ENCODE results near the gene SMKR1. TPM values are rescaled to one million over a fixed set of nuclear protein-coding genes. Genes with fewer than 3 reads are reported as not detected.

Gene SMKR1
- not detected for total RNA-seq
- under 1 TPM in 2 of 3 donors, not detected in 1; 0.70 to 0.76 TPM for polyA plus RNA-seq
- long read RNA-seq, donor 1, result 0 reads
- long read RNA-seq, donor 2, partial matches to known transcripts, result 0 of 1 reads
- long read RNA-seq, donor 2, other reads (novel, unspliced or antisense), result 0 of 1 reads
- long read RNA-seq, donor 3, partial matches to known transcripts, result 0 of 1 reads
- long read RNA-seq, donor 3, other reads (novel, unspliced or antisense), result 0 of 1 reads
- long read RNA-seq, donor 4, result 0 reads
- long read RNA-seq, donor 5, result 0 reads
- long read RNA-seq, donor 6, result 0 reads
- long read RNA-seq, donor 7, result 0 reads
- long read RNA-seq, donor 8, result 0 reads
- long read RNA-seq, donor 9, result 0 reads
- long read RNA-seq, donor 10, partial matches to known transcripts, result 0 of 1 reads
- long read RNA-seq, donor 10, other reads (novel, unspliced or antisense), result 0 of 1 reads

- DNase-seq, result peak; percentile 88 to 94
- WGBS, 5 donors, result 5 to 16% (median 7%) methylated on average over 37 to 89 of the region's 89 CpGs
- TF ChIP-seq POLR2A (IDR thresholded peaks at IDR 0.05), result no peak
- TF ChIP-seq POLR2AphosphoS5 (IDR thresholded peaks at IDR 0.05), result no peak
- TF ChIP-seq CTCF (IDR thresholded peaks at IDR 0.05), result no peak
- TF ChIP-seq EP300 (IDR thresholded peaks at IDR 0.05), result no peak
- H3K36me3 ChIP-seq, result no peaks in the 10 kb centered on the region
- H3K4me1 ChIP-seq, result peaks cover 13 to 18% (median 14%) of the 10 kb centered on the region in 4 donors
- intact Hi-C loops (cut with DNase I; ENCODE audit: low total_unique reads), result no loop called here
- H3K4me3 ChIP-seq, result peak within 1 kb of the TSS; percentile 57 to 72 (median 62)
- peaks cover 0 to 17% (median 0%) of the 10 kb centered on the region in 3 donors for H3K27me3 ChIP-seq
- H3K27ac ChIP-seq, result peak within 1 kb of the TSS in 2 of 5 donors; percentile 2 to 55
- H3K9me3 ChIP-seq, result no peaks in the 10 kb centered on the region
Measured at GRCh38 chr7:129501760-129502707, at the start of gene SMKR1. TSS of gene SMKR1 (plus strand) at chr7:129502531. CDS start at chr7:129502825, 294 bp downstream.

GRCh38 chr7:129452589-129453231 is 49.6 kb upstream of the SMKR1 start:
- H3K4me1 ChIP-seq, result no peaks in the 10 kb centered on the region
- H3K9me3 ChIP-seq, result peaks cover 0 to 14% (median 10%) of the 10 kb centered on the region in 4 donors
- H3K27ac ChIP-seq, result no peak overlapping the region
- no peaks in the 10 kb centered on the region for H3K27me3 ChIP-seq
- 65 to 76% (median 69%) methylated on average over 2 of the region's 2 CpGs for WGBS, 5 donors
- TF ChIP-seq CTCF (IDR thresholded peaks at IDR 0.05), result no peak
- TF ChIP-seq POLR2A (IDR thresholded peaks at IDR 0.05), result no peak
- TF ChIP-seq EP300 (IDR thresholded peaks at IDR 0.05), result no peak
- no peak for TF ChIP-seq POLR2AphosphoS5 (IDR thresholded peaks at IDR 0.05)
- H3K36me3 ChIP-seq, result peaks cover 0 to 4% (median 0%) of the 10 kb centered on the region in 4 donors
- no peak overlapping the region for H3K4me3 ChIP-seq
- DNase-seq, result no peak
- intact Hi-C loops (cut with DNase I; ENCODE audit: low total_unique reads), result no loop called here

DNA sequence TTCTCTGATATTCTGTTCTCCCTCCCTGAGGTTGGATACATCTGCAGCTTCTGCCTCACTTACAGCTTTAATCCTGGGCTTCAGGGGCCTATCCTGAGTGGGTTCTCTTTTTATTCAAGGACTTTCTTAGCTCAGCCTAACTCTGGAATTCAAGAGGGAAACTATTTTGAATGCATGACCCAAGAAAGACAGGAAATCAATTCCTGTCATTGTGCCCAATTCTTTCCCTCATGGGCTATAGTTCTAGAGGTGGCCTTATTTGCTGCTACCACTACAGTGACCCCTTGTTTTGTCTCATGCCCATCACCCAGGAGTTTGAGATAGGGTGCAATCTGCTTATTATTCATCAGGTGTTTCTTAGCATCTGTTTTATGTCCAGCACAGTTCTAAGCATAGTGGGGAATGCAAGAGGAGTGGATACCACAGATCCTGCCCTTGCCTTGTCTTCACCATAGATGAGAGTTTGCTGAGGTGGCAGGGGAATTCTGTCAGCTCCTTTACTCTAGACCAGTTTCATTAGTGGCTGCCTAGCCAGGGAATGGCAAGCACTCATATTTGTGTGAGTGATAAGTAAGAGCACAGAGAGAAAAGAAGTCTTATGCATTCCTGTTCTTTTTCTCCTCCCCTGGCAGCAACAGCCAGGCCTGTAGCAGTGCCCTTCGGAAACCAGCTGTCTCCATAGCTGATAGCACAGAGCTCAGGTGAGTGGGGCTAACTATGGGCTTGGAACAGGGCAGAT is 48.7 kb upstream of the SMKR1 start:
- intact Hi-C loops (cut with DNase I; ENCODE audit: low total_unique reads), result no loop called here
- 72 to 94% (median 87%) methylated on average over 1 of the region's 1 CpG for WGBS, 5 donors
- no peak for DNase-seq
- H3K36me3 ChIP-seq, result peaks cover 0 to 8% (median 1%) of the 10 kb centered on the region in 4 donors
- peaks cover 0 to 6% (median 3%) of the 10 kb centered on the region in 4 donors for H3K9me3 ChIP-seq
- no peaks in the 10 kb centered on the region for H3K4me1 ChIP-seq
- TF ChIP-seq POLR2AphosphoS5 (IDR thresholded peaks at IDR 0.05) (no peak), POLR2A (IDR thresholded peaks at IDR 0.05) (no peak), CTCF (IDR thresholded peaks at IDR 0.05) (no peak), EP300 (IDR thresholded peaks at IDR 0.05) (no peak)
- H3K4me3 ChIP-seq, result no peak overlapping the region
- no peak overlapping the region for H3K27ac ChIP-seq
- H3K27me3 ChIP-seq, result no peaks in the 10 kb centered on the region
